HepG2 (cell line): ENCODE data around the gene CDC14A. TPM values are rescaled to one million over a fixed set of nuclear protein-coding genes. Genes with fewer than 3 reads are reported as not detected.

Source experiments
- ATAC-seq: fragments of 200-7000 bp; cut with Tn5 transposase; 3 replicates; pipeline ENCODE4 v1.9.1; 2020; ENCODE audit warnings: mild to moderate bottlenecking, moderate library complexity
- BruUV-seq: library from RNA; stranded (reverse); fragments of 400-500 nt; replicated peaks from 2 replicates; lab custom pipeline; 2021; lab: Mats Ljungman, UMichigan
- CTCF ChIA-PET: fragments of 300-600 bp; formaldehyde crosslinking; extraction: SDS; loops from one replicate; lab custom pipeline; 2021; ENCODE audit warnings: low total read pairs, inconsistent platforms, low intra/inter-chr PET ratio; lab: Yijun Ruan, JAX
- POLR2A ChIA-PET: fragments of 350-600 bp; sonication (Branson Sonifier 250); formaldehyde crosslinking; loops from one replicate; lab custom pipeline; 2020; ENCODE audit warnings: antibody characterized with exemption, inconsistent platforms; lab: Yijun Ruan, JAX
- DNase-seq: peaks from one replicate; pipeline ENCODE4 v3.0.0-alpha.2; 2015; ENCODE audit warnings: low spot score
- FAIRE-seq: peaks from 3 replicates; lab custom pipeline; 2011; peaks lifted over from hg19 to GRCh38; lab: Jason Lieb, UNC
- H2AFZ ChIP-seq: one replicate; pipeline ENCODE4 v1.6.1; 2011; ENCODE audit warnings: low read length, inconsistent platforms
- H3K27ac ChIP-seq: fragments of 300-600 bp; 3 replicates; pipeline ENCODE4 v1.8.0; 2011; ENCODE audit warnings: mixed run types, mild to moderate bottlenecking, mixed read lengths, low read length, inconsistent platforms; ENCODE audit not compliant: insufficient read depth; ENCODE audit errors: extremely low read length
- H3K27me3 ChIP-seq, 2 experiments: fragments of 200-600 bp in 1 of 2; 2 replicates in 1 of 2; 3 replicates in 1 of 2; pipeline versions ENCODE4 v1.6.0 to v1.8.0; 2011; ENCODE audit warnings: low read length in 2 of 2, mild to moderate bottlenecking in 2 of 2, moderate library complexity in 2 of 2, inconsistent platforms in 1 of 2; ENCODE audit not compliant: insufficient read depth in 2 of 2, control insufficient read depth in 1 of 2
- H3K36me3 ChIP-seq, 2 experiments: fragments of 200-600 bp in 1 of 2; replicated peaks in 1 of 2; 2 replicates in 1 of 2; 3 replicates in 1 of 2; pipeline versions ENCODE4 v1.5.1 to v1.8.0; 2011; ENCODE audit warnings: low read length in 2 of 2, inconsistent platforms in 1 of 2; ENCODE audit not compliant: insufficient read depth in 2 of 2, control insufficient read depth in 1 of 2
- H3K4me1 ChIP-seq: 2 replicates; pipeline ENCODE4 v1.5.1; 2012; ENCODE audit warnings: low read length, inconsistent platforms; ENCODE audit not compliant: insufficient read depth
- H3K4me2 ChIP-seq: 2 replicates; pipeline ENCODE4 v1.6.0; 2011; ENCODE audit warnings: low read depth, low read length, inconsistent platforms
- H3K4me3 ChIP-seq, 3 experiments: fragments of 200-600 bp in 1 of 3; sonication (generic), shearing (Covaris generic) in 1 of 3; replicated peaks in 1 of 3; 2 replicates each; pipeline ENCODE4 v1.5.1; 2011 to 2016; ENCODE audit warnings: low read length in 3 of 3, inconsistent platforms in 2 of 3, low read depth in 2 of 3, mild to moderate bottlenecking in 2 of 3, control low read depth in 1 of 3, mixed read lengths in 1 of 3; ENCODE audit not compliant: insufficient read depth in 1 of 3
- H3K79me2 ChIP-seq: one replicate; pipeline ENCODE4 v1.6.1; 2011; ENCODE audit warnings: low read length, inconsistent platforms; ENCODE audit not compliant: insufficient read depth
- H3K9ac ChIP-seq: 2 replicates; pipeline ENCODE4 v1.6.0; 2011; ENCODE audit warnings: mild to moderate bottlenecking, low read depth, low read length, inconsistent platforms; ENCODE audit not compliant: insufficient read depth
- H3K9me3 ChIP-seq: 2 replicates; pipeline ENCODE4 v1.5.1; 2012; ENCODE audit warnings: mild to moderate bottlenecking, low read length
- H4K20me1 ChIP-seq: 2 replicates; pipeline ENCODE4 v1.6.0; 2011; ENCODE audit warnings: inconsistent platforms, mild to moderate bottlenecking, low read length, moderate library complexity; ENCODE audit not compliant: insufficient read depth
- ATF7-NPFF ChIP-seq: sonication (generic); formaldehyde crosslinking; IDR thresholded peaks from 2 replicates; pipeline ENCODE4 v1.8.1; 2023; ENCODE audit warnings: mild to moderate bottlenecking, low read depth, missing genetic modification reagents, moderate library complexity
- CBX5 ChIP-seq: sonication (generic); formaldehyde crosslinking; IDR thresholded peaks from 2 replicates; pipeline ENCODE4 v1.4.0; 2020; ENCODE audit warnings: missing genetic modification reagents, borderline replicate concordance
- CERS6 ChIP-seq: sonication (generic); formaldehyde crosslinking; IDR thresholded peaks from 2 replicates; pipeline ENCODE4 v1.5.0; 2020; ENCODE audit warnings: missing genetic modification reagents
- GABPA ChIP-seq, 2 experiments: IDR thresholded peaks; 2 replicates each; pipeline ENCODE4 v1.6.1; 2011 to 2016; ENCODE audit warnings: low read depth in 2 of 2, low read length in 1 of 2, missing biosample characterization in 1 of 2, missing genetic modification characterization in 1 of 2
- NBN ChIP-seq: fragments of 450-650 bp; conservative IDR thresholded peaks from 2 replicates; pipeline ENCODE4 v1.6.1; 2017
- SSRP1 ChIP-seq: IDR thresholded peaks from 2 replicates; pipeline ENCODE4 v1.6.1; 2016; ENCODE audit warnings: control low read depth
- ZNF232 ChIP-seq: sonication (generic); formaldehyde crosslinking; IDR thresholded peaks from 2 replicates; pipeline ENCODE4 v1.4.0; 2020; ENCODE audit warnings: missing genetic modification reagents, borderline replicate concordance
- ZNF335 ChIP-seq: sonication (generic); formaldehyde crosslinking; IDR thresholded peaks from 2 replicates; pipeline ENCODE4 v1.4.0; 2020; ENCODE audit warnings: missing genetic modification reagents
- WGBS: methylation state at CpG from one replicate; pipeline ENCODE4 v1.1.6; 2017; ENCODE audit warnings: low lambda C conversion rate; 5-methylcytosine and 5-hydroxymethylcytosine counted together
- in situ Hi-C: cut with HindIII; loops from 2 replicates; pipeline ENCODE4 v1.10.0; 2017; ENCODE audit warnings: low pct_unique_long_range_greater_than_20kb; ENCODE audit not compliant: extremely low pct_ligation_motif_present
- intact Hi-C: fragments of 100-400 bp; cut with micrococcal nuclease; formaldehyde crosslinking; loops from one replicate; pipeline ENCODE4 v1.10.0; 2022; ENCODE audit not compliant: unreplicated experiment
- polyA plus RNA-seq, 8 experiments: library from polyadenylated mRNA; depleted of rRNA in 3 of 8; stranded (reverse) in 7 of 8; unstranded in 1 of 8; fragments of >200 nt; fragmentation: Illumina TruSeq in 4 of 8; extraction: Trizol in 4 of 8; gene quantifications; 2 replicates each; pipeline versions ENCODE4 v1.2.1 to v1.2.3, GENCODE V29; 2011 to 2016; ENCODE audit warnings: low read depth in 4 of 8, missing spikeins in 1 of 8, mixed read lengths in 1 of 8; ENCODE audit not compliant: insufficient read depth in 1 of 8
- total RNA-seq, 5 experiments: library from RNA; depleted of rRNA; stranded (reverse); fragments of >200 nt; fragmentation: Illumina TruSeq; extraction: Trizol; gene quantifications; 2 replicates each; pipeline ENCODE4 v1.2.3, GENCODE V29; 2016; ENCODE audit warnings: low read depth in 1 of 5
- TF ChIP-seq, protein P1 (sequence below), 2 experiments: sonication (generic) in 1 of 2; formaldehyde crosslinking in 1 of 2; IDR thresholded peaks; 2 replicates each; pipeline versions ENCODE4 v1.4.0 to v1.6.1; 2018 to 2020; ENCODE audit warnings: missing genetic modification reagents in 2 of 2, borderline replicate concordance in 1 of 2, low read depth in 1 of 2, mild to moderate bottlenecking in 1 of 2, missing biosample characterization in 1 of 2

CDC14A gene
- total and polyA plus RNA-seq, 2 of the 13 experiments (the other 11 are each of a cell fraction or from before 2014, with no cell fraction given) = 2.8 to 4.9 TPM

GRCh38 chr1:100452641-100453040, 100.3 kb downstream of the CDC14A start:
- Histone ChIP-seq H3K79me2 (no peaks in the 10 kb centered on the region), H3K27ac (no peak overlapping the region), H3K4me1 (peaks cover 21% of the 10 kb centered on the region), H3K9ac (no peak overlapping the region), H3K4me3 (no peak overlapping the region), H3K27me3 (no peaks in the 10 kb centered on the region), H4K20me1 (no peaks in the 10 kb centered on the region), H3K4me2 (no peak overlapping the region), H3K9me3 (no peaks in the 10 kb centered on the region), H3K36me3 (no peaks in the 10 kb centered on the region), H2AFZ (no peak overlapping the region)
- ATAC-seq (no peak), DNase-seq (no peak), FAIRE-seq (no peak)
- ChIA-PET POLR2A (no interaction called here), CTCF (no interaction called here)
- BruUV-seq = no TSS peak
- WGBS = 100% methylated on average over 1 of the region's 1 CpG
- intact Hi-C loops = no loop called here
- in situ Hi-C loops = loop anchor here (10.0 kb wide), 2 partner anchors 188 to 638 kb away; partner anchors contain the start of gene RTCA
- no peak for TF ChIP-seq CBX5
- TF ChIP-seq SSRP1 (CRISPR knock-in tag) = no peak
- no peak for TF ChIP-seq ZNF335 (CRISPR knock-in tag)
- TF ChIP-seq GABPA (IDR thresholded peaks at IDR 0.05; ENCODE audit: low read depth, low read length) = no peak
- TF ChIP-seq GABPA (CRISPR knock-in tag; IDR thresholded peaks at IDR 0.05; ENCODE audit: low read depth) = no peak
- no peak for TF ChIP-seq ZNF232 (CRISPR knock-in tag)
- TF ChIP-seq, protein P1, sequence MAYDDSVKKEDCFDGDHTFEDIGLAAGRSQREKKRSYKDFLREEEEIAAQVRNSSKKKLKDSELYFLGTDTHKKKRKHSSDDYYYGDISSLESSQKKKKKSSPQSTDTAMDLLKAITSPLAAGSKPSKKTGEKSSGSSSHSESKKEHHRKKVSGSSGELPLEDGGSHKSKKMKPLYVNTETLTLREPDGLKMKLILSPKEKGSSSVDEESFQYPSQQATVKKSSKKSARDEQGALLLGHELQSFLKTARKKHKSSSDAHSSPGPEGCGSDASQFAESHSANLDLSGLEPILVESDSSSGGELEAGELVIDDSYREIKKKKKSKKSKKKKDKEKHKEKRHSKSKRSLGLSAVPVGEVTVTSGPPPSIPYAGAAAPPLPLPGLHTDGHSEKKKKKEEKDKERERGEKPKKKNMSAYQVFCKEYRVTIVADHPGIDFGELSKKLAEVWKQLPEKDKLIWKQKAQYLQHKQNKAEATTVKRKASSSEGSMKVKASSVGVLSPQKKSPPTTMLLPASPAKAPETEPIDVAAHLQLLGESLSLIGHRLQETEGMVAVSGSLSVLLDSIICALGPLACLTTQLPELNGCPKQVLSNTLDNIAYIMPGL (CRISPR knock-in tag; IDR thresholded peaks at IDR 0.05; ENCODE audit: borderline replicate concordance in 1 of 2, low read depth in 1 of 2) = no peak
- no peak for TF ChIP-seq ATF7-NPFF (CRISPR knock-in tag)
- TF ChIP-seq CERS6 (CRISPR knock-in tag) = no peak
- no peak for TF ChIP-seq NBN
